ENCODE data around the gene PSME2.

The PSME2 gene

DNA sequence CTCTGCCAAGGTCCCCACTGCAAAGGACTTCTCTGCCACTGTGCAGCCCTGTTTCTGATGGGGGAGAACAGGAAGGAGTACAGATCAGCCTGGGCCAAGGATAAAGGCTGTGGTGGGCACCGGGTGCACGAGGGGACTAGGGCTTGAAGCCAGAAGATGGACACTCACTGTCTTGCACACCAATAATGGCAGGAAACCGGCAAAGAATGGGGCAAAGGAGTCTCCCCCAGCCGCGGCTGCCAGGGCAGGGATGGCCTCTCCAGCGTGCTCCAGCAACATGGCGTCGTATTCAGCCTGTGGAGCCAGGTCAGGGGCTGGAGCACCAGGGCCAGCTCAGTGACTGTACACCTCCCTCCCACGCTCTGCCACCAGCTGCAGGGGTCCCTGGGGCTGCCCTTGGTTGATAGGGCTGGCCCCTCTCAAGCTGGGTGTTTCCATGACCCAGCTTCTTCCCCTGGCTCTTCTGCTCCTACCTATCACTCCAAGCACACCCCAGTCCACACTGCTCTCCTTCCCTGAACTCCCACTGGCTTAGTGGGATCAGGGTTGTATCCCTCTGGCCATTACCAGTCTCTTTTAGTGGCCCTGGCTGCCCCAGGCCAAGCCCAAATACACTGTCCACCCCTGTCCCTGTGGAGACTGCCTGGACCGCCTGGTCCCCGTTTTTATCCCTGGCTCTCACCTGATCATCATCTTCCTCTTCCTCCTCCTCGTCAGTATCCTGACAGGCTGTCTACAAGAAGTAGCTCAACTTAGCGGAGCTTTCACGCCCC lies 35.9 kb upstream of the PSME2 start:
- H3K27me3 ChIP-seq (replicated peaks) = no peaks in the 10 kb centered on the region
- TF ChIP-seq, protein P1, sequence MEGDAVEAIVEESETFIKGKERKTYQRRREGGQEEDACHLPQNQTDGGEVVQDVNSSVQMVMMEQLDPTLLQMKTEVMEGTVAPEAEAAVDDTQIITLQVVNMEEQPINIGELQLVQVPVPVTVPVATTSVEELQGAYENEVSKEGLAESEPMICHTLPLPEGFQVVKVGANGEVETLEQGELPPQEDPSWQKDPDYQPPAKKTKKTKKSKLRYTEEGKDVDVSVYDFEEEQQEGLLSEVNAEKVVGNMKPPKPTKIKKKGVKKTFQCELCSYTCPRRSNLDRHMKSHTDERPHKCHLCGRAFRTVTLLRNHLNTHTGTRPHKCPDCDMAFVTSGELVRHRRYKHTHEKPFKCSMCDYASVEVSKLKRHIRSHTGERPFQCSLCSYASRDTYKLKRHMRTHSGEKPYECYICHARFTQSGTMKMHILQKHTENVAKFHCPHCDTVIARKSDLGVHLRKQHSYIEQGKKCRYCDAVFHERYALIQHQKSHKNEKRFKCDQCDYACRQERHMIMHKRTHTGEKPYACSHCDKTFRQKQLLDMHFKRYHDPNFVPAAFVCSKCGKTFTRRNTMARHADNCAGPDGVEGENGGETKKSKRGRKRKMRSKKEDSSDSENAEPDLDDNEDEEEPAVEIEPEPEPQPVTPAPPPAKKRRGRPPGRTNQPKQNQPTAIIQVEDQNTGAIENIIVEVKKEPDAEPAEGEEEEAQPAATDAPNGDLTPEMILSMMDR (IDR thresholded peaks at IDR 0.05; ENCODE audit: low read depth, low read length, missing control alignments) = no peak
- no peak for DNase-seq
- no peak overlapping the region for H3K27ac ChIP-seq
- peaks cover 82% of the 10 kb centered on the region for H3K36me3 ChIP-seq (replicated peaks)
- H3K4me3 ChIP-seq (ENCODE audit: low read depth, low read length) = no peak overlapping the region
- in situ Hi-C loops (cut with HindIII; ENCODE audit: low pct_ligation_motif_present, low sequenced_read_pairs) = no loop called here

DNA sequence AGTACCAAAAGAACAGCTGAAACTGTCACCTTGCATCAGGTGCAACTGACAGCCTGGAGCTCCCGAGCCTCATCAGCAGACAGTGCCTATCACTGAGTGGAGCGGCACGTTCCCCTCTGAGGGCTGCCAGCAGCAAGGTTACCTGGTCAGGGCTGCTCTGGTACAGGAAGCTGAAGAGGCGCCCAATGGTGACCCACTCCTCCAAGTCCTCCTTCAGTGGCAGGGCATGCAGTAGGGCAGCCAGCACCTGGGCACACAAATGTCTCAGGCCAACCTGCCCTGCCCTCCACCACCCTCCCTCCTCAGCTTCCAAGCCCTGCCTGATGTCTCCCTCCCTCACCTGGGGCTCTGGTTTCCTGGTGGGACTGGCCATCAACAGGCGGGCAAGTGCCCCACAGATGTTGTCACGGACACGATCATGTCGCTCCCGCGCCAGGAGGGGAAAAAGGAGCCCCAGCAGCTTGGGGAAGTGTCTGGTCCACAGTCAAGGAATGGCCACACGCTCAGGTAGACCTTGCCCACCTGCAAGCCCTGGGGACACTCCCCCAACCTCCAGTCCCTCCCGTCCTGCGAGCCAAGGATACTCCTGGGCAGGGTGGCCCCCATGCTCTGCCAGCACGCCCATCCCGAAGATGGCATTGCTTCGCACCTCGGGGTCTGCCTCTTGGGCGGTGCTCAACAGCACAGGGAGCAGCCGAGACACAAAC lies 35.1 kb upstream of the PSME2 start:
- Histone ChIP-seq H3K4me3 (ENCODE audit: low read depth, low read length) (no peak overlapping the region), H3K36me3 (replicated peaks) (peaks cover 81% of the 10 kb centered on the region), H3K27me3 (replicated peaks) (no peaks in the 10 kb centered on the region), H3K27ac (no peak overlapping the region)
- TF ChIP-seq, protein P1 (IDR thresholded peaks at IDR 0.05; ENCODE audit: low read depth, low read length, missing control alignments) = no peak
- in situ Hi-C loops (cut with HindIII; ENCODE audit: low pct_ligation_motif_present, low sequenced_read_pairs) = no loop called here
- DNase-seq = no peak

DNA sequence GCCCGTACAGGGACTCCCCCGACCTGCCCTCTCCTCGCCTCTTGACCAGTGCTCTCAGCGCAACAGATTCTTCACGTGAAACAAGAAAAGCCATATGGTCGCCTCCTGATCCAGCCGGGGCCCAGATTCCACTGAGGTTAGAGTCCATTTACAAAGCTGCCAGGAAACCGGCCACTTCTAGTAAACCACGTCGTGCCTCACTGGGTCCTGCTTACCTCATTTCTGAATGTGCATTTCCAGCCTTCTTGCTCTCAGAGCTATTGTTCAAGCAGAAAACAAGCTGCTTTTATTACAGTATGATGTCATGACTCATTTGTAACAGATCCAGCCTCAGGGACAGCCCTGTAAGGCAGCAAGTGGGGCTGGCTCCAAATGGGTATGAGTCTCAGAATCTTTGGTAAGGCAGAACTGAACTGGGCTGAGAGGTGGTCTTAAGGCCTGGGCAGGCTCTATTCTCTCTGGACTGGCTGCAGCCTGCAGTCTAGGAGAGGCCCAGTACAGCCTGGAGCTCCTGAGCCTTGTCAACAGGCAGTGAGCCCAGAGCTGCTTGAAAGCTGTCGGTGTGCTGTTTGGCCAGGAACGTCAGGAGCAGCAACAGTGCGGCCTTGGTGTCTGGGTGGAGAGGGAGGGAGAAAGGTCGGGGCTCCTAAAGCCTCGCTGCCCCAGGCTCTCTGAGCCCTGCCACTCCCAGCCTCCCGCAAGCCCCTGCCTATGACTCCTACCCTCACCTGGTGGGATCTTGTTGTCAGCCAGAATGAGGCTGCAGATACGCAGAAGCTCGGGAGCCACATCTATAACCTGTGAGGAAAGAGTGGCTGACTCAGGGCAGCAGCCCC lies 33.8 kb upstream of the PSME2 start:
- H3K4me3 ChIP-seq (ENCODE audit: low read depth, low read length) = no peak overlapping the region
- no peaks in the 10 kb centered on the region for H3K27me3 ChIP-seq (replicated peaks)
- in situ Hi-C loops (cut with HindIII; ENCODE audit: low pct_ligation_motif_present, low sequenced_read_pairs) = no loop called here
- H3K36me3 ChIP-seq (replicated peaks) = peaks cover 73% of the 10 kb centered on the region
- TF ChIP-seq, protein P1 (IDR thresholded peaks at IDR 0.05; ENCODE audit: low read depth, low read length, missing control alignments) = no peak
- peak; percentile 20 for DNase-seq
- H3K27ac ChIP-seq = no peak overlapping the region

DNA sequence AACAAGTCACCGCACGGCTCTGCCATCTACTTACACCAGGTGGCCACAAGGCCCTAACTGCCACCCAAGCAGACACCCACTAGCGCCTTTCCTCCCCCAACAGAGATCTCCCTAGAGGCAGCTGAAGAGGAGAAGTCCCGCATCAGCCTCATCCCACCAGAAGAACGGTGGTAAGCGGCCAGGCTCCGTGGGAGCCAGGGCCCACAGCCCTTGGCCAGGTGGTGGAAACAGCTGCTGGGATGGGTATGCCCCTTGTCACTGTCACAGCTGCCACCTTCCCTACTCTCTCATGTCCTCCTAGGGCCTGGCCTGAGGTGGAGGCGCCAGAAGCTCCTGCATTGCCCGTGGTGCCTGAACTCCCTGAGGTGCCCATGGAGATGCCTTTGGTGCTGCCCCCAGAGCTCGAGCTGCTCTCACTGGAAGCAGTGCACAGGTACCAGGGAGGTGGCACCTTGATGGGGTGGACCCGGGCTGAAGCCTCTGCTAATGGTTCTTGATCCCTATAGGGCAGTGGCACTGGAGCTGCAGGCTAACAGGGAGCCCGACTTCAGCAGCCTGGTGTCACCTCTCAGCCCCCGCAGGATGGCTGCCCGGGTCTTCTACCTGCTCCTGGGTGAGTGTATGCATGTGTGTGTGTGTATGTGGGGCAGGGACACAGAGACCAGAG lies 33.0 kb upstream of the PSME2 start:
- H3K27me3 ChIP-seq (replicated peaks) = no peaks in the 10 kb centered on the region
- H3K36me3 ChIP-seq (replicated peaks) = peaks cover 67% of the 10 kb centered on the region
- TF ChIP-seq, protein P1 (IDR thresholded peaks at IDR 0.05; ENCODE audit: low read depth, low read length, missing control alignments) = no peak
- no peak overlapping the region for H3K4me3 ChIP-seq (ENCODE audit: low read depth, low read length)
- in situ Hi-C loops (cut with HindIII; ENCODE audit: low pct_ligation_motif_present, low sequenced_read_pairs) = no loop called here
- no peak overlapping the region for H3K27ac ChIP-seq
- no peak for DNase-seq

DNA sequence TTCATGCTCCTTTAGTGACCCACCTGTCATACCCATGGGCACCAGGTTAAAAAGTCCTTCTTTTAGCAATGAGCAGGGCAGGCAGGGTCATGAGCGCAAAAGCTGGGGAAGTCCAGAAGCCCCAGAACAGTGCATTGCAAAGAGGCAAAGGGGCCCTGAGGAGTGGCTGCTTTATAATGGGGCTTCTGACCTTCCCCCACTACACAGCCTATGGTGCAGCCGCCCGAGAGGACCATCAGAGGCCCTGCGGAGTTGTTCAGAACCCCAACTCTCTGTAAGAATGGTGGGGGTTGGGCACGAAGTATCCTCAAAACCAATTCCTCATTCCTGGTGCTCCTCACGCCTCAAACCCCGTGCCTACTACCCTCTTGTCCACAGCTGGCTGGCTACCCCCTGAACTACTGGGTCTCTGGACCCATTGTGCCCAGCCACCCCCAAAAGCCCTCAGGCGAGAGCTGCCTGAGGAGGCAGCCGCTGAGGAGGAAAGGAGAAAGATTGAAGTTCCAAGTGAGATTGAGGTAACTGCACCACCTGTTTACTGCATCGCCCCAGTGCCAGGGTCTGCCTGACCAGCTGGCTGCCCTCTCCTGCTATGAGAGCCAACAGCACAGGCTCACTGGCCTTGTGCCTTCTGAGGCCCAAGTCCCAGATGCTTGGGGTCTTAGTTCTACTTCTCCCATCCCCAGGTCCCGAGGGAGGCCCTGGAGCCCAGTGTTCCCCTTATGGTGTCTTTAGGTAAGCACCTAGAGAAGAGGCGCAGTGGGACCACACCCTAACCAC lies 32.2 kb upstream of the PSME2 start:
- H3K27me3 ChIP-seq (replicated peaks) = no peaks in the 10 kb centered on the region
- peaks cover 61% of the 10 kb centered on the region for H3K36me3 ChIP-seq (replicated peaks)
- no peak for DNase-seq

More for the DNA sequence above, 32.2 kb upstream of the PSME2 start:
- TF ChIP-seq, protein P1 (IDR thresholded peaks at IDR 0.05; ENCODE audit: low read depth, low read length, missing control alignments) = no peak
- no peak overlapping the region for H3K4me3 ChIP-seq (ENCODE audit: low read depth, low read length)
- in situ Hi-C loops (cut with HindIII; ENCODE audit: low pct_ligation_motif_present, low sequenced_read_pairs) = no loop called here
- no peak overlapping the region for H3K27ac ChIP-seq

Measured in brain microvascular endothelial cell (primary cell).